Hematopoietic multipotent progenitor cell (in vitro differentiated cells): ENCODE results near the gene SPHKAP. TPM values are rescaled to one million over a fixed set of nuclear protein-coding genes. Genes with fewer than 3 reads are reported as not detected.
"Not testable (repeated sequence)": the region's sequence is repeated elsewhere in the genome, so short reads cannot be mapped to it uniquely, and the experiment has no call there.

Source experiments
- DNase-seq, 3 donors: peaks; one replicate each; pipeline ENCODE4 v3.0.0-alpha.2; 2011 to 2015; ENCODE audit warnings: low read depth in 2 of 3, low spot score in 2 of 3
- total RNA-seq: library from RNA; depleted of rRNA; stranded (reverse); fragments of >200 nt; gene quantifications from one replicate; pipeline ENCODE4 v1.2.3, GENCODE V29; 2012

SPHKAP gene
- not detected for total RNA-seq

GRCh38 chr2:228181098-228182019, at the start of gene SPHKAP:
Gene SPHKAP, minus strand, starts transcription at chr2:228181687. Its CDS starts 89 bp downstream, at chr2:228181598.
- no peak for DNase-seq

DNA sequence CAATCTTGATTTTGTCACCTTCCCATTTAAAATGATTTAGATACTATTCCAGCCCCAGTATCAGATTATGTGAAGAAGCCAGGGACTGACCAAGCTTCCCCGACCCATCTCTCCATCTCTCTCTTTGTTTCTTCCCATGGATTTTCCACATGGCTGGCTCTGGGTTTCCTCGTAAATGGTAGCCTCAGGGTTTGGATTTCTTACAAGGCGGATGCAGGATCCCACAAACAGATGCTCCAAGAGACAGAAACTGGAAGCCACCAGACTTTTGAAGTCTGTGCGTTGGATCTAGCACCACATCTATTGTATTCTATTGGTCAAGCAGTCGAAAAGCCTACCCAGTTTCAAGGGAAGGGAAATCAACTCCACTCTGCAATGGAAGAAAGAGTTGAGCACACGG, 46.0 kb upstream of the SPHKAP start:
- no peak for DNase-seq

- no peak for DNase-seq
These were observed 42.9 kb upstream of the SPHKAP start for GRCh38 chr2:228224410-228224809.

DNA sequence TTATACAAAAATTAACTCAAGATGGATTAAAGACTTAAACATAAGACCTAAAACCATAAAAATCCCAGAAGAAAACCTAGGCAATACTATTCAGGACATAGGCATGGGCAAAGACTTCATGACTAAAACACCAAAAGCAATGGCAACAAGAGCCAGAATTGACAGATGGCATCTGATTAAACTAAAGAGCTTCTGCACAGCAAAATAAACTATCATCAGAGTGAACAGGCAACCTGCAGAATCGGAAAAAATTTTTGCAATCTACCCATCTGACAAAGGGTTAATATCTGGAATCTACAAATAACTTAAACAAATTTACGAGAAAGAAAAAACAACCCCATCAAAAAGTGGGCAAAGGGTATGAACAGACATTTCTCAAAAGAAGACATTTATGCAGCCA, 37.1 kb upstream of the SPHKAP start:
- DNase-seq = not testable (repeated sequence)

DNA sequence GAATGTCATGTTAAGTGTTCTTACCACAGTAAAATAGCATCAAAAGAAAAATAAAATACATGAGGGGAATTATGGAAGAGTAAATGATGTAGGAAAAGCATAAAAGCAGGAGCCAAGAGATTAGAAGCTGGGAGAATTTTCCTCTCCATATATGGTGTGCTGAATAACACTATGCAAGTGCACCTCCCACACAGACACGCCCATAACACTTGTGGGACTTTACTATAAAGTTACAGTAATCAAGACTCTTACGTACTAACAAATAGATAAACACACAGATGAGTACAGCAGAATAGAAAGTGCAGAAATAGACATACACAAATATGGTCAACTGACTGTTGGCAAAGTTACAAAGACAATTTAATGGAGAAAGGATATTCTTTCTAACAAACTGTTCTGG, 16.0 kb upstream of the SPHKAP start:
- DNase-seq = no peak

GRCh38 chr2:228180181-228181097, 1.0 kb downstream of the SPHKAP start:
- no peak for DNase-seq

- no peak for DNase-seq
These were observed 14.2 kb downstream of the SPHKAP start for GRCh38 chr2:228167290-228167689.

DNA sequence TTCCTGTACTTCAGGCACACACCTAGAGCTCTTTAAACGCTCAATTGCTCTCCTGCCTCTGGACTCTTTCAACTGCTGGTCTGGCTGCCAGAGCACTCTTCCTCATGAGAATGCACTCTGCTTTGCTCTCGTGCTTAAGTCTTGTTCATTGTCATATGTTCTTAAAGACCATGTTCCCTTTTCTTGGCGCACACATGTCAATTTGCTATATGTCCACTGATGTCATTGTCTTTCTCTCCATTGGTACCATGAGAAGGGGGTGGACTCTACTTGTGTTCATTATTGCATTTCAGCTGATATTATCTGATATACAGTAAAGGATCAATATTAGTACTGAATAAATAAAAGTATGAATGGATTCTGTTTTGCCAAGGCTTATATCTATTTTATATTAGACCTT, 16.8 kb downstream of the SPHKAP start:
- no peak for DNase-seq

GRCh38 chr2:228157841-228158240, 23.6 kb downstream of the SPHKAP start:
- DNase-seq = no peak

- no peak for DNase-seq
These were observed 36.5 kb downstream of the SPHKAP start for GRCh38 chr2:228144961-228145360.

- no peak for DNase-seq
These were observed 40.5 kb downstream of the SPHKAP start for GRCh38 chr2:228140934-228141528.

DNA sequence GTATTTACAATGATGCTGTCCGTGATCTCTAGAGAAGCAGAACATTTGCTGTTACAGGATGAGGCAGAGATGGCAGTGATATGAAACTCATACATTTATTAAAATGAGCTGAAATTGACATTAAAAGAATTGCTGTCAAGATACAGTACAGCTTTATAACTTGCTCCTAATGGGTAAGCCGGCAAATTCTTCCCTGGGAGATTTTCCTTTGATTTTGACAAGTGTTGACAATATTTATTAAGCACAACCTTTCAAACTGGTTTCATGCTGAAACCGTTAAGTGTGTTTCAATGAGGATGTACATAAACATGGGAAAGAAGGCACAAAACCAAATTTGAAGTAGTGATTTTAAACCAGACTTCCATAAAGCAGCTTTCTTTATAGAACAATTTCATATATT, 45.5 kb downstream of the SPHKAP start:
- DNase-seq = no peak

GRCh38 chr2:228135300-228135699, 46.2 kb downstream of the SPHKAP start:
- no peak for DNase-seq

- no peak for DNase-seq
These were observed 49.7 kb downstream of the SPHKAP start for GRCh38 chr2:228131833-228132232.

- no peak for DNase-seq
These were observed 55.1 kb downstream of the SPHKAP start for GRCh38 chr2:228126401-228126800.

DNA sequence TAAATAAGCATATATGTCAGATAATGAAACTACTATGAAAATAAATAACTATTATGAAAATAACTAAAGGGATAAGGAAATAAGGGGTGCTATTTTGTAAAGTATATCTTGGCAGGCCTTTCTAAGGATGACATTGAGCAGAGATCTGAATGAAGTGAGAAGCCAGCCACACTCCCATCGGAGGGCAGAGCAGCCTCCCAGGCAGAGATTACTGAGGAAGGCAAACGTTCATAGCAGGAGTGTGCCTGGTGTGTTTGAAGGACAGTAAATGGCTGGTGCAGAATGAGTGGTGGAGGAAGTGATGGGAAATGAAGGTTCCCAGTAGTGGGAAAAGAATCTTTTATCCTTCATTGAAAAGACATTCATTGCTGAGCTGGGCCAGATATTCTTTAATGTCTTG, 62.5 kb downstream of the SPHKAP start:
- DNase-seq = no peak

GRCh38 chr2:228107846-228108245, 73.6 kb downstream of the SPHKAP start:
- DNase-seq = no peak

DNA sequence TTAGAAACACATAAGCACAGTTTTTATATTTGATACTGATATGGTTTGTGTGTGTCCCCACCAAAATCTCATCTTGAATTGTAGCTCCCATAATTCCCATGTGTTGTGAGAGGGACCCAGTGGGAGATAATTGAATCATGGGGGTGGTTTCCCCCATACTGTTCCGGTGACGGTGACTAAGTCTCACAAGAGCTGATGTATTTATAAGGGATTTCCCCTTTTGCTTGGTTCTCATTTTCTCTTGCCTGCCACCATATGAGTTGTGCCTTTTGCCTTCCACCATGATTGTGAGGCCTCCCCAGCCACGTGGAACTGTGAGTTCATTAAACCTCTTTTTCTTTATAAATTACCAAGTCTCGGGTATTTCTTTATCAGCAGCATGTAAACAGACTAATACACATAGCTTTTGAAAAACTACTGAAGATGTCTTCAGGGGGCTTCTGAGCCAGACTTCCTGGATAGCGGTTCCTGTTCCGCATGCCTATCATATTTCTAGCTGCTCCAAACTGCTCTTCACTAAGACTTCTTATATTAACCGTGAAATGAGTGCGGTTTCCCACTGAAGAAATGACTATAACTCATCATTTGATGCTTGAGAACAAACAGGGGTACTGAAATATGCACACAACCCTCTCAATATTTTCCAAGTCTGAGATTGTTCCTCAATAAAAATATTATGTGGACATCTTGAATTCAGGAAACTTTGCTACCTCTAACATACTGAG, 75.8 kb downstream of the SPHKAP start:
- DNase-seq = no peak

- no peak for DNase-seq
These were observed 77.3 kb downstream of the SPHKAP start for GRCh38 chr2:228104215-228104614.

DNA sequence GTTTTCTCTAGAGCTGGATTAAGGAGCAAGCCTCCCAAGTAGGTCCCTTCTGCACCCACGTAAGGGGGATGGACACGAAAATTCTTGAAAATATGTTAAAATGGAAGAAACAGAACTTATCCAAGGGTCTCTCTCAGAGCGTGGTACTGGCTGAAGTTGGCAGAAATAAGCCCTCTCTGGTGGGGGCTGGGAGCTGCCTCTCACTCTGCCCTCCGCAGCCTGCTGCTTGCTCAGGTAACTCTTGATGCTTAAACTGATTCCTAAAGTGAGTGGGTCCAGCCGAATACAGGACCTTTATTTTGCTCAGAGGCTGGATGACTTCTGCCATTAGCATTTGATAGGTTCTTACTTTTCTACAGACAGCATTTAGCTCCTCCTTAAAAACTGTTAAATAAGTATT, 78.1 kb downstream of the SPHKAP start:
- no peak for DNase-seq
